PC-3 (cell line): ENCODE results near the gene POR.
A peak's percentile ranks its signal among the peaks of the same experiment; 100 is the strongest.

Experiments used
- CTCF ChIP-seq: fragments of 300-600 bp; sonication (generic); conservative IDR thresholded peaks from 2 replicates; pipeline ENCODE4 v1.5.1; 2017; ENCODE audit warnings: antibody characterized with exemption, low read depth, mild to moderate bottlenecking, low read length
- EZH2 ChIP-seq: fragments of 300-600 bp; sonication (generic); IDR thresholded peaks from one replicate; pipeline ENCODE4 v1.6.1; 2017; ENCODE audit warnings: antibody characterized with exemption, mild to moderate bottlenecking, low read length; ENCODE audit not compliant: unreplicated experiment
- EZH2phosphoT487 ChIP-seq: fragments of 300-600 bp; sonication (generic); IDR thresholded peaks from 2 replicates; pipeline ENCODE4 v1.6.1; 2018; ENCODE audit warnings: mild to moderate bottlenecking, antibody characterized with exemption, low read length, borderline replicate concordance

- TF ChIP-seq CTCF (peak; percentile 39; the same call in 1 of the 2 replicates), EZH2phosphoT487 (no peak), EZH2 (no peak)
Observed at GRCh38 chr7:75961218-75961617, 46.3 kb downstream of the POR start.
